ENCODE measurements around the gene SLC16A13. TPM values are rescaled to one million over a fixed set of nuclear protein-coding genes. Genes with fewer than 3 reads are reported as not detected.

The SLC16A13 gene
- total RNA-seq, 4 donors from 2014 or later, result 0.58 to 0.81 (median 0.72) TPM; not detected in 1

GRCh38 chr17:7060165-7060891 is 24.5 kb downstream of the SLC16A13 start:
- ATAC-seq, result no peak
- no peak overlapping the region for H3K27ac ChIP-seq
- H3K9me3 ChIP-seq, result no peaks in the 10 kb centered on the region
- WGBS, 2 donors (ENCODE audit: low coverage in 1 of 2), result 37 to 38% methylated on average over 6 of the region's 6 CpGs
- H3K27me3 ChIP-seq, result peaks cover 37% of the 10 kb centered on the region
- H3K36me3 ChIP-seq, result no peaks in the 10 kb centered on the region
- TF ChIP-seq EP300 (IDR thresholded peaks at IDR 0.05) (no peak), POLR2A (IDR thresholded peaks at IDR 0.05) (no peak), POLR2AphosphoS5 (IDR thresholded peaks at IDR 0.05) (no peak), CTCF (IDR thresholded peaks at IDR 0.05) (no peak)
- no peak overlapping the region for H3K4me3 ChIP-seq
- H3K4me1 ChIP-seq, result no peaks in the 10 kb centered on the region

- Histone ChIP-seq H3K27ac (no peak overlapping the region), H3K9me3 (peaks cover 0 to 16% (median 0%) of the 10 kb centered on the region in 3 donors), H3K4me1 (no peaks in the 10 kb centered on the region), H3K4me3 (no peak overlapping the region), H3K36me3 (no peaks in the 10 kb centered on the region), H3K27me3 (peaks cover 44% of the 10 kb centered on the region)
- ATAC-seq, result no peak
- TF ChIP-seq POLR2AphosphoS5 (IDR thresholded peaks at IDR 0.05) (no peak), POLR2A (IDR thresholded peaks at IDR 0.05) (no peak), EP300 (IDR thresholded peaks at IDR 0.05) (no peak), CTCF (IDR thresholded peaks at IDR 0.05) (no peak)
- 50 to 55% methylated on average over 1 to 6 of the region's 6 CpGs for WGBS, 2 donors (ENCODE audit: low coverage in 1 of 2)
These were observed 27.8 kb downstream of the SLC16A13 start for GRCh38 chr17:7063518-7064094.

DNA sequence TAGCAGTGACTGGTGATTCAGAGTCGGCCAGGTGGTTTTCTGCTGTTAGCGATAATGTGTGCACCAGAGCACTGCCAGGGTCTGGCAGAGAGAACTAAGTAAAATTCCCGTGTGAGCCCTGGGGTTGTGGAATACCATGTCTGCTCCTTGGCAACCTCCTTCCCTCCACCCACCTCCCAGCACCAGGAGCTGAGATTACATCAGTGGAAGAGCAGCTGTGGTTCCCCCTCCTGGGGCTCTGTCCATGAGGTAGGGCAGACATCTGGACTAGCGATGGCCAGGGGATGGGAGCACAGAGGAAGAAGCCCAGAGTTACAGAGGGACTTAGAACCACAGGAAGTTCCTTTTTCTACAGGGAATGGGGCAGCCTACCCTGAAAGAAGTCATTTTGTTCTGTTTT is 28.4 kb downstream of the SLC16A13 start:
- 38 to 58% methylated on average over 3 of the region's 4 CpGs for WGBS, 2 donors (ENCODE audit: low coverage in 1 of 2)
- no peak for ATAC-seq
- H3K4me3 ChIP-seq, result no peak overlapping the region

DNA sequence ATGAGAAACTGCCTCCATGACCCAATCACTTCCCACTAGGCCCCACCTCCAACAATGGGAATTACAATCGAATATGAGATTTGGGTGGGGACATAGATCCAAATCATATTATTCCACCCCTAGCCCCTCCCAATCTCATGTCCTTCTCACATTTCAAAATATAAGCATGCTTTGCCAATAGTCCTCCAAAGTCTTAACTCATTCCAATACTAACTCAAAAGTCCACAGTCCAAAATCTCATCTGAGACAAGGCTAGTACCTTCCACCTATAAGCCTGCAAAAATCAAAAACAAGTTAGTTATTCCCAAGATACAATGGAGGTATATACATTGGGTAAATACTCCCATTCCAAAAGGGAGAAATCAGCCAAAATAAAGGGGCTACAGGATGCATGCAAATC is 31.4 kb downstream of the SLC16A13 start:
- no peak for ATAC-seq
- WGBS, 2 donors (ENCODE audit: low coverage in 1 of 2), result 83% methylated on average over 1 of the region's 1 CpG
- H3K4me1 ChIP-seq, result no peaks in the 10 kb centered on the region
- TF ChIP-seq POLR2A (IDR thresholded peaks at IDR 0.05) (no peak), EP300 (IDR thresholded peaks at IDR 0.05) (no peak), CTCF (IDR thresholded peaks at IDR 0.05) (no peak), POLR2AphosphoS5 (IDR thresholded peaks at IDR 0.05) (no peak)
- H3K27me3 ChIP-seq, result peaks cover 40% of the 10 kb centered on the region
- no peak overlapping the region for H3K4me3 ChIP-seq
- peaks cover 0 to 22% (median 0%) of the 10 kb centered on the region in 3 donors for H3K9me3 ChIP-seq
- no peaks in the 10 kb centered on the region for H3K36me3 ChIP-seq
- H3K27ac ChIP-seq, result no peak overlapping the region

More for the DNA sequence above, 28.4 kb downstream of the SLC16A13 start:
- Histone ChIP-seq H3K27ac (no peak overlapping the region), H3K36me3 (no peaks in the 10 kb centered on the region), H3K9me3 (peaks cover 0 to 22% (median 0%) of the 10 kb centered on the region in 3 donors), H3K4me1 (no peaks in the 10 kb centered on the region), H3K27me3 (peaks cover 50% of the 10 kb centered on the region)
- TF ChIP-seq POLR2A (IDR thresholded peaks at IDR 0.05), result no peak
- TF ChIP-seq EP300 (IDR thresholded peaks at IDR 0.05), result no peak
- no peak for TF ChIP-seq POLR2AphosphoS5 (IDR thresholded peaks at IDR 0.05)
- TF ChIP-seq CTCF (IDR thresholded peaks at IDR 0.05), result no peak

- H3K4me1 ChIP-seq, result no peaks in the 10 kb centered on the region
- no peak overlapping the region for H3K27ac ChIP-seq
- peaks cover 0 to 22% (median 0%) of the 10 kb centered on the region in 3 donors for H3K9me3 ChIP-seq
- no peak overlapping the region for H3K4me3 ChIP-seq
- no peaks in the 10 kb centered on the region for H3K36me3 ChIP-seq
- no peak for TF ChIP-seq POLR2AphosphoS5 (IDR thresholded peaks at IDR 0.05)
- no peak for TF ChIP-seq EP300 (IDR thresholded peaks at IDR 0.05)
- TF ChIP-seq POLR2A (IDR thresholded peaks at IDR 0.05), result no peak
- no peak for TF ChIP-seq CTCF (IDR thresholded peaks at IDR 0.05)
- WGBS, 2 donors (ENCODE audit: low coverage in 1 of 2), result 0% methylated on average over 1 of the region's 1 CpG
- H3K27me3 ChIP-seq, result peaks cover 33% of the 10 kb centered on the region
- ATAC-seq, result no peak
These were observed 32.5 kb downstream of the SLC16A13 start for GRCh38 chr17:7068268-7068667.

Data from gastroesophageal sphincter (tissue), 4 donors.